Tibial artery (tissue), 4 donors: ENCODE measurements around the gene CAPN1.

Experiments used
- DNase-seq, 2 donors: peaks; one replicate each; pipeline ENCODE4 v3.0.0-alpha.2; 2019
- H3K27ac ChIP-seq, 2 donors: fragments of 200-600 bp; sonication (generic) in 1 of 2; 1 replicate in 1 of 2; 2 replicates in 1 of 2; pipeline ENCODE4 v1.5.1; 2018 to 2019; ENCODE audit warnings: mild to moderate bottlenecking in 1 of 2
- H3K27me3 ChIP-seq, 2 donors: fragments of 200-600 bp; sonication (generic) in 1 of 2; one replicate each; pipeline versions ENCODE4 v1.5.1 to v1.6.0; 2016 to 2019
- H3K36me3 ChIP-seq, 3 donors: fragments of 200-600 bp; sonication (generic) in 2 of 3; one replicate each; pipeline ENCODE4 v1.5.1; 2016 to 2019; ENCODE audit warnings: mild to moderate bottlenecking in 2 of 3
- H3K4me1 ChIP-seq, 4 donors: fragments of 200-600 bp; sonication (generic) in 2 of 4; 1 replicate in 3 of 4; 2 replicates in 1 of 4; pipeline ENCODE4 v1.5.1; 2016 to 2019
- H3K4me3 ChIP-seq, 2 donors: fragments of 200-600 bp; sonication (generic) in 1 of 2; 1 replicate in 1 of 2; 2 replicates in 1 of 2; pipeline ENCODE4 v1.5.1; 2018 to 2019; ENCODE audit warnings: mild to moderate bottlenecking in 2 of 2
- H3K9me3 ChIP-seq, 3 donors: fragments of 200-600 bp; sonication (generic) in 1 of 3; one replicate each; pipeline ENCODE4 v1.5.1; 2016 to 2019
- CTCF ChIP-seq, 2 experiments: fragments of 200-600 bp in 1 of 2; fragments of 450-650 bp in 1 of 2; IDR thresholded peaks; one replicate each; pipeline ENCODE4 v1.5.1; 2017 to 2019; ENCODE audit warnings: antibody characterized with exemption in 2 of 2, mild to moderate bottlenecking in 1 of 2, moderate library complexity in 1 of 2
- intact Hi-C: fragments of 100-400 bp; cut with DNase I; formaldehyde crosslinking; loops from one replicate; pipeline ENCODE4 v1.15.0; 2023; ENCODE audit warnings: low total_unique reads

CAPN1 gene

DNA sequence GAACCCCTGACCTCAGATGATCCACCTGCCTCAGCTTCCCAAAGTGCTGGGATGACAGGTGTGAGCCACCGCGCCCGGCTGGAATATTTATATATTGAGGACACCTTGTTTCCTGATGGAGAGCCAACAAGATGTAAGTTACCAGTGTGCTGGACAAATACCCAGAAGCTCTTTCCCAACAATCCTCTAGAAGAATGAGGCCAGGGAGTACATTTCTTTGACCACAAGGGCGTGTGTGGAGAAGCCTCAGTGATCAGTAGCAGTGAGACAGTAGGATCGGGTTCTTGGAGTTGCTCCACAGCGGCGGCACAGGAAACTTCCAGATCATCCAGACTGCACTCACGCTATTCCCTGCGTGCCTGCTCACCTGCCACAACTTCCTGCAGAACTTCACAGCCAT lies 69.7 kb downstream of the CAPN1 start:
- no peak overlapping the region for H3K27ac ChIP-seq
- H3K36me3 ChIP-seq: no peaks in the 10 kb centered on the region
- no peak overlapping the region for H3K4me3 ChIP-seq
- TF ChIP-seq CTCF (IDR thresholded peaks at IDR 0.05): no peak
- H3K4me1 ChIP-seq: no peaks in the 10 kb centered on the region
- intact Hi-C loops: no loop called here
- H3K9me3 ChIP-seq: no peaks in the 10 kb centered on the region
- H3K27me3 ChIP-seq: no peaks in the 10 kb centered on the region
- DNase-seq: no peak

DNA sequence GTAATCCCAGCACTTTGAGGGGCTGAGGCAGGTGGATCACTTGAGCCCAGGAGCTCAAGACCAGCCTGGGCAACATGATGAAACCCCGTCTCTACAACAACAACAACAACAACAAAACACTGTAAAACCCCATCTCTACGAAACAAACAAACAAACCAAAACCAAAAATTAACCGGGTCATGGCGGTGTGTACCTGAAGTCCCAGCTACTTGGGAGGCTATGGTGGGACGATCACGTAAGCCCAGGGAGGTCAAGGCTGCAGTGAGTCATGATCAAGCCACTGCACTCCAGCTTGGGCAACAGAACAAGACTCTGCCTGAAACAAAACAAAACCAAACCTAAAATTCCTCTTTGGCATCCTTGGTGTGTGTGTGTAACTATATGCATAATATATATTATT lies 73.0 kb downstream of the CAPN1 start:
- H3K4me1 ChIP-seq: no peaks in the 10 kb centered on the region
- no peaks in the 10 kb centered on the region for H3K9me3 ChIP-seq
- H3K27ac ChIP-seq: no peak overlapping the region
- intact Hi-C loops: no loop called here
- H3K36me3 ChIP-seq: no peaks in the 10 kb centered on the region
- no peak for DNase-seq
- TF ChIP-seq CTCF (IDR thresholded peaks at IDR 0.05): no peak
- no peaks in the 10 kb centered on the region for H3K27me3 ChIP-seq
- no peak overlapping the region for H3K4me3 ChIP-seq

- no peak for TF ChIP-seq CTCF (IDR thresholded peaks at IDR 0.05)
- Histone ChIP-seq H3K27ac (no peak overlapping the region), H3K9me3 (no peaks in the 10 kb centered on the region), H3K36me3 (no peaks in the 10 kb centered on the region), H3K27me3 (no peaks in the 10 kb centered on the region), H3K4me3 (no peak overlapping the region), H3K4me1 (peaks cover 0 to 16% (median 10%) of the 10 kb centered on the region in 4 donors)
- intact Hi-C loops: no loop called here
- no peak for DNase-seq
Observed at GRCh38 chr11:65258988-65259387, 77.3 kb downstream of the CAPN1 start.

- DNase-seq: no peak
- intact Hi-C loops: no loop called here
- Histone ChIP-seq H3K4me1 (peaks cover 0 to 16% (median 10%) of the 10 kb centered on the region in 4 donors), H3K9me3 (no peaks in the 10 kb centered on the region), H3K36me3 (no peaks in the 10 kb centered on the region), H3K4me3 (no peak overlapping the region), H3K27me3 (no peaks in the 10 kb centered on the region), H3K27ac (no peak overlapping the region)
- no peak for TF ChIP-seq CTCF (IDR thresholded peaks at IDR 0.05)
Observed at GRCh38 chr11:65260302-65260701, 78.6 kb downstream of the CAPN1 start.

- Histone ChIP-seq H3K4me1 (peaks cover 0 to 16% (median 10%) of the 10 kb centered on the region in 4 donors), H3K9me3 (no peaks in the 10 kb centered on the region), H3K27ac (peak overlapping the region; percentile 81 to 85), H3K4me3 (peak overlapping the region; percentile 64 to 67), H3K27me3 (no peaks in the 10 kb centered on the region), H3K36me3 (no peaks in the 10 kb centered on the region)
- TF ChIP-seq CTCF (IDR thresholded peaks at IDR 0.05): no peak
- DNase-seq: no peak
- intact Hi-C loops: no loop called here
Observed at GRCh38 chr11:65260756-65261590, 79.2 kb downstream of the CAPN1 start.
